Stimulated activated CD4-positive, alpha-beta T cell treated with anti-CD3 and anti-CD28 coated beads, Interleukin-2, amount 100 ng/mL, for 4 hours (primary cell): Measurements from ENCODE around the gene PRICKLE3.

Source experiments
- DNase-seq: peaks from one replicate; pipeline ENCODE4 v3.0.0-alpha.2; 2020; ENCODE audit warnings: low read depth

Gene PRICKLE3, protein sequence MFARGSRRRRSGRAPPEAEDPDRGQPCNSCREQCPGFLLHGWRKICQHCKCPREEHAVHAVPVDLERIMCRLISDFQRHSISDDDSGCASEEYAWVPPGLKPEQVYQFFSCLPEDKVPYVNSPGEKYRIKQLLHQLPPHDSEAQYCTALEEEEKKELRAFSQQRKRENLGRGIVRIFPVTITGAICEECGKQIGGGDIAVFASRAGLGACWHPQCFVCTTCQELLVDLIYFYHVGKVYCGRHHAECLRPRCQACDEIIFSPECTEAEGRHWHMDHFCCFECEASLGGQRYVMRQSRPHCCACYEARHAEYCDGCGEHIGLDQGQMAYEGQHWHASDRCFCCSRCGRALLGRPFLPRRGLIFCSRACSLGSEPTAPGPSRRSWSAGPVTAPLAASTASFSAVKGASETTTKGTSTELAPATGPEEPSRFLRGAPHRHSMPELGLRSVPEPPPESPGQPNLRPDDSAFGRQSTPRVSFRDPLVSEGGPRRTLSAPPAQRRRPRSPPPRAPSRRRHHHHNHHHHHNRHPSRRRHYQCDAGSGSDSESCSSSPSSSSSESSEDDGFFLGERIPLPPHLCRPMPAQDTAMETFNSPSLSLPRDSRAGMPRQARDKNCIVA

DNA sequence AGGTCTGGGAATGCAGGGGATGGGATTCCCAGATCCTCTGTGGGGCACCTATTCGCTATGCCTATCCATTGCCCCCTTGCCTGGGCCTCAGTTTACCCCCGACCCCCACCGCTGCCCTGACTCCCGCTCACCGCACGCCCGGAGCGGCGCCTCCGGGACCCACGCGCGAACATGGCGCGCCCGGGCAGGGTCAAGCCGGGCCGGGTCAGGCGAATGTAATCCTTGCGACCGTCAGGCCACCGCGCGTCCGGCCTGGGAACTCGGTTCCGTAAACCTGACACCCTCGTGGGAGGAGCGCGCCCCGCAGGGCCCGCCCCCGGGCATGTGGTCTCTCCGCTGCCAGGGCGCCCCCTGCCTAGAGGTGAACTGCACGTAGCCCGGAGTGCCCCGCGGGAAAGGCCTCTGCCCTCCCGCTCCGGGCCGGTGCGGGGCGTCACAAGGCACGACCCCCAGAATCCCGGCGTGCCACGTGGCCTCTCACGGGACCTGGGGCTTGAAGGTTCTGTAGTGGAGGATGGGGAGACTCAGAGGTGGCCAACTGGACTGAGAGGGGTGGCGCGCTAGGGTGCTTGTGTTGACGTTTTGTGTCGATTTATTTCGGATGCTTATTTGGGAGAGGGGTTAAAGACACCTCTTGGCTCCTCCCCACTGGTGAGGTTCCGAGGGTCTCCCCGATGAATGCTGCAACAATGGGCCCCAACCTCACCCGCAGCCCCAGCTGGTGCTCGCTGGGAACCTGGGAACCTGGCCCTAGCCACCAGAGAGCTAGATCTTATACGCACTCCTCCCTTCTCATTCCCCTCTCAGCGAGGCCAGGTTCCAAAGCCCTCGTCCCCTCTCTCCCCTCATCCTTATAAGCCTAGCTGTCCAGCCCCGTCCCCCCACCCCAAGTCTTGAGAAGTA lies at the start of gene PRICKLE3:
TSS of gene PRICKLE3 (minus strand) at position 249 of the 903 bp plus-strand sequence. CDS start at position 173, 76 bp downstream.
- DNase-seq, result peak; percentile 60

DNA sequence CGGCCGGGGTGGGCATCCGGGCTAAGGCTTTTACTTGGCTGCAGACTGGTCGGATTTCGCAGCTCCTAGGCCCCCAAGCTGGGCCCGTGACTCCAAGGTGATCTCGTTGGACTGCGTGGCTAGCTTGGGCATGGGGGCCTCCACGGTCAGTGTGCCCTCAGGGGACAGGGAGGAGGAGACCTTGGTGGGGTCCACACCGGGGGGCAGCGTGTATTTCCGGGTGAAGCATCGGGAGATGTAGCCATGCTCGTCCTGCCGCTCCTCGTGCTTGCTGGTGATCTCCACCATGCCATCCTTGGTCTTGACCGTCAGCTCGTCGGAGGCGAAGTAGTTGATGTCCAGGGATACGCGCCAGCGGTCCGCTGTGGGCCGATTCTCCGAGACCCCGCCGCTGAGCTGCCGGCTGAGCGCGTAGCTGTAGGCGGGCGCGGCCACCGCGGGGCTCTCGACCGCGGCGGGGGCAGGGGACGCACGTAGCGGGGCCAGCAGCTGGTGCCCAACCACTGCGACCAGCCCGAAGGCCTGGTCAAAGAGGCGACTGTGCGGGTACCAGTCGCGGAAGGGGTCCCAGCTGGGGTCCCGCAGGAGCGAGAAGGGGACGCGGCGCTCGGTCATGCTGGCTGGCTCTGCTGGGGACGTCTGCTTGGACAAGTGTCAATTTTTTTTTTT lies 47.8 kb upstream of the PRICKLE3 start:
- no peak for DNase-seq

DNA sequence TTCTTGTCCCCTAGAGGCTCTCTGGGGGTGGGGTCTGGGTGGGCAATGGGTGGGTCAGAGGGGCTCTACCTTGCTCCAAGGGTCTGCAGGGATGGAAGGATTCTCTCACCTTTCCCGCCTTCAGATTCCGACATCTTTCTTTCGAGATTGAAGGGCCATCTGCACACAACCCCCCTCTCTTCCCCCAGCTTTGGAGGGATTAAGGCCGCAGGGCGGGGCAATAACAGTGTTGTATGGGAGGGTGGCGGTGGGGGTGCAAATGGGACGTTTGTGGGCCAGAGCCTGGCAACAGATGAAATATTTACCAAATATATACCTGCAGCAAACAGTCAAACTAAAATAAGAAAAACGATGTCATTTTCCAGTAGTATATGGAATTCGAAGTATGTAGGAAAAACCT lies 47.0 kb upstream of the PRICKLE3 start, which contains the start of gene CACNA1F:
TSS of gene CACNA1F (minus strand) at position 165 of the 400 bp plus-strand sequence. CDS start at position 134, 31 bp downstream.
- no peak for DNase-seq

DNA sequence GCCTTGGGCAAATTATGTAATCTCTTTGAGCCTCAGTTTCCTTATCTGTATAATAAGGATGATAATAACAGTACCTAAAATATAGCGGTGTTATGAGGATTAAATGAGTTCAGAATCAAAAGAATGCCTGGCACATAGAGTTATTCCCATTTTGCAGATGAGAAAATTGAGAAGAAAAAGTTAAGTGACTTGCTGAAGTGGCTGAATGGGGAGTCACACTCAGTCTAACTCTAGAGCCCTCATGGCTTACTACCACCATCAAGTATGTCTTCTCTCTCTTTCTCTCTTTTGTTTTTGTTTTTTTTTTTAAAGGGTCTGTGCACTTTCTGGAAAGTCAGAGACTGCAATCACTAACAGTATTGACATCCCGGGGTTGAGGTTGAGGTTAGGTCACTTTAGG lies 46.4 kb upstream of the PRICKLE3 start:
- DNase-seq, result no peak

DNA sequence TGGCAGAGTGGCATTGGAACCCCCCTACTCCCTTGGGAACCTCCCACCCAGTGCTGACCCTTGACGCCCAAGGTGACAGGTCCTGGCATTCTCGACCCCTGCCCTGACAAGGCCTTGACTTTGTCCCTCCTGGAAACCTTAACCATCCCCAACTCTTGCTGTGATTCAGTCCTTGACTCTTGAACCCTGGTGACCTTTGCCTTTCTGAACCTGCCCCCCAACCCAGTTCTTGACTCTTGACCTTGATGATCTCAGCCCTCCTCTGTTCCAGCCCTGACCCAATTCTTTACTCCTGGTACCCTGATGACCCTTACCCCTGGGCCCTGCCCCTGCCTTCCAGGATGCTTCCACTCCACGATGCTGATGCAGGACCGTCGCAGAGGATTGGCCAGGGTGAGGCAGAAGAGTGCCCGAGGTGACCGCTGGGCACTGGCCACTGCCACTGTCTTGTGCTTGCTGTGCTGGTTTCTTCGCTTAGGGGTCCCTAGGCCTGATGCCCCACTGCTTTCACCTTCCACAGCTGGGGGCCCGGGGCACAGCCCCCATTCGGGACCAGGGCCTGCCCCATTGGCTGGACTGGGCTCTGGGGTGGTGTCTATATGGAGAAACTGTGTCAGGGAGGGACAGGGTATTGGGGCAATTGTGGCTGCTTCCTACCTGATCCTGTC lies 45.3 kb upstream of the PRICKLE3 start:
- no peak for DNase-seq

DNA sequence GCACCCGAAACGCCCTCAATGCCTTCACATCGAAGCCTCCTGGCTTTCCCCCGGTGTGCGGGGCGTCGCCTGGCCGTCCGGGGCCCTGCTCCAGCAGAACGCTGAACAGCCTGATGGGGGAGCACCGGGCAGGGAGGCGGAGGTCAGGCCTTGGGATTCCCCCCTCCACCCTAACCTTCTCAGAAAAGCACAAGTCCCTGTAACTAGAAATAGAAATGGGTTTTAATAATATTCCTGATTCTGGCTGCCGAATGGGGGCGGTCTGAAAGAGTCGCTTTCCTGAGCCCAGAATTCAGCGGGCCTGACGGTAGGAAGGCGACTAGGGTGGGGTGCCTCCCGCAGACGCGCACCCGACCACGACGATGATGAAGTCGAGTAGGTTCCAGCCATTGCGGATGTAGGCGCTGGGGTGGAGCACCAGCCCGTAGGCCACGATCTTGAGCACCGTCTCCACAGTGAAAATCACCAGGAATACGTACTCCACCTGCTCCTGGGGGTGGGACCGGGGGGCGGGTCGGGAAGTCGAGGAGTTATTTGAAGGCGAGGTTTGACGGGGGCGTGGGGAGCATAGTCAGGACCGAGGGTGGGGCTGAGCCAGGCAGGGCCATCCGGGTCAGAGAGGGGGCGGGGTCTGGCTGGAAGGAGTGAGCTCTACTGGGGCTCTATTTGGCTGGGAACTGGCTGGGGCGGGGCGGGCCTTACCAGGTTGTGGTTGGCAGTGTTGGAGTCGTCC lies 44.5 kb upstream of the PRICKLE3 start:
- DNase-seq, result peak; percentile 21

DNA sequence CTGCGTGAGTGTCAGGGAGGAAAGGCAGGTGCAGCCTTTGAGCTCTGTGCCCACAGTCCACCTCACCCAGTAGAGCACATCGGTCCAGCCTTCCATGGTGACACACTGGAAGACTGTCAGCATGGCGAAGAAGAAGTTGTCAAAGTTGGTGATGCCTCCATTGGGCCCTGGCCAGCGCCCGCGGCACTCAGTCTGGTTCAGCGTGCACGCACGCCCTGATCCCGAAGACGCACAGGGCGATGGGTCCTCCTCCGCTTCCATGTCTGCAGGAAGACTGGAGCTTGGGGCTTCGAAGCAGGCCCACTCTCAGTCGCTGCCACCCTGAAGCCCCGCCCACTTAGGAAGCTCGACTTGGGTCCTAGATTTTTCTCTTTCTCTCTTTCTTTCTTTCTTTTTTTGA lies 42.0 kb upstream of the PRICKLE3 start:
- DNase-seq, result no peak

DNA sequence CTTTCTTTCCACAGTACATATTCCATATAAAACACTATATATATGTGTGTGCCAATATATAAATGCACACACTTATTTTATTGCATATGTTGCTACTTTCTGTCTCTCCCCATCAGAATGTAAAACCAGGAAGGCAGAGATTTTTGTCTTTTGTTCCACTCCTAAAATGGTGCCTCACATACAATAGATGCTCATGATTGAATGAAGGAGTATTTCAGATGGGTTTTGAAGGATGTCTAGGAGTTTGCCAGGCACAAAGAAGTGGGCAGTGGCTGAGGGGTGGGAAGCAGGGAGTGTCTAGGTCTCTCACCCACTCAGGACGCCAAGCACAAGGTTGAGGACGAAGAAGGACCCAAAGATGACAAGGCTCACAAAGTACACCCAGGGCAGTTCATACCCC lies 41.6 kb upstream of the PRICKLE3 start:
- DNase-seq, result no peak

DNA sequence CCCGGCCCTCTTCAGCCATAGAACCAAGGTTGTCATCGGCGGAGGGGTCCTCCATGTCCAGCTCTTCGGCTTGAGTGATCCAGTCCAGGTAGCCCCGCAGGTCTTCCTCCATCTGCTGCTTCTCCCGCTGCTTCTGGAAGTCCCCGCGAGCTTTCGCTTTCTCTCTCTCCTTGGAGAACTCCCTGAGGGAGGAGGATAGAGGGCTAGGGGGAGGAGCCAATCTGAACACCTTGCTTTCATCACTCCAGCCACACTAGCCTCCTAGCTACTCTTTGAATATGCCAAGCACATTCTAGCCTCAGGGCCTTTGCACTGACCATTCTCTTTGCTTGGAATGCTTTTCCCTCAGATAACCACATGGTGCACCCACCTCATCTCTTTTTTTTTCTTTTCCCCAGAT lies 40.8 kb upstream of the PRICKLE3 start:
- DNase-seq, result no peak

DNA sequence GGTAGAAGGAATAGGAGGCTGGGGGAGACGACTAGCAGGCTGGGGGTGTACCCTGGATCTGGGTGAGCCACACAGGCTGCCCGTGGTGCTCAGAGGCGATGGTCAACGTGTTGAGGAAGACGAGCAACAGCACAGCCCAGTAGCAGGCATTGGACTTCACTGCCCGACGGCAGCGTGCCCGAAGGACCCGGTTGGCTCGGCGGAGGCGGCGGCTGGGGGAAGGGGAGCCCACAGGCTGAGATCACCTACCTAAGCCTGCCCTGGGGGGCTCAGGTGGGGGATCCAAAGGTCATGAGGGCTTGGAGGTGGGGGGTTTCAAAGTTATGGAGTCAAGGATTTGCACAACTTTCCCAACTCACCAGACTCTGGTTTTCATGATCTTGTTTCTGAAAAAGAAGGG lies 39.7 kb upstream of the PRICKLE3 start:
- DNase-seq, result no peak

DNA sequence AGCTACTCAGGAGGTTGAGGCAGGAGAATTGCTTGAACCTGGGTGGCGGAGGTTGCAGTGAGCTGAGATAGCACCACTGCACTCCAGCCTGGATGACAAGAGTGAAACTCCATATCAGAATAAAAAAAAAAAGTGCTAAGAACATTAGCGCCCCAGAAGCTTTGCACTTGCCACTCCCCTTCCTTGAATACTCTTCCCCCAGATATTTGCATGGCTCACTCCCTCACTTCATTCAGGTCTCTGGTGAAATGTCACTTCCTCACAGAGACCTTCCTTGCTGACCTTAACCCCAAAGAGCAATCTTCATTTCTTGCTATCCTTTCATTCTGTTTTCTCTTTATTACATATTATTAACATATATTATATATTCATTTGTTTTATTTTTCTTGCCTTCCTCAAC lies 35.7 kb upstream of the PRICKLE3 start:
- no peak for DNase-seq

DNA sequence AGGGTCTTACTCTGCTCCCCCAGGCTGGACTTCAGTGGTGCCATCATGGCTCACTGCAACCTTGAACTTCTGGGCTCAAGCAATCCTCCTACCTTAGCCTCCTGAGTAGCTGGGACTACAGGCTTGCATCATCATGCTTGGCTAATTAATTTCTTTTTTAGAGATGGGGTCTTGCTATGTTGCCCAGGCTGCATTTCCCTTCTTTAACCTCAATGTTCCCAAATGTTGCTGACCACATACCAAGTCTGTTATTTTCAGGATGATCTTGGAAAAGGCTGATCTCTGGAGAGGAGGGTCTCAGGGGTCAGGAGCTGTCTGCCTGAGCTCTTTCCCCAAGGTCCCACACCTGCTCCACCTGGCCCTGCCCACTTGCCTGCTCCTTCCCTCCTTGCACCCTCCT lies 33.9 kb upstream of the PRICKLE3 start:
- no peak for DNase-seq

DNA sequence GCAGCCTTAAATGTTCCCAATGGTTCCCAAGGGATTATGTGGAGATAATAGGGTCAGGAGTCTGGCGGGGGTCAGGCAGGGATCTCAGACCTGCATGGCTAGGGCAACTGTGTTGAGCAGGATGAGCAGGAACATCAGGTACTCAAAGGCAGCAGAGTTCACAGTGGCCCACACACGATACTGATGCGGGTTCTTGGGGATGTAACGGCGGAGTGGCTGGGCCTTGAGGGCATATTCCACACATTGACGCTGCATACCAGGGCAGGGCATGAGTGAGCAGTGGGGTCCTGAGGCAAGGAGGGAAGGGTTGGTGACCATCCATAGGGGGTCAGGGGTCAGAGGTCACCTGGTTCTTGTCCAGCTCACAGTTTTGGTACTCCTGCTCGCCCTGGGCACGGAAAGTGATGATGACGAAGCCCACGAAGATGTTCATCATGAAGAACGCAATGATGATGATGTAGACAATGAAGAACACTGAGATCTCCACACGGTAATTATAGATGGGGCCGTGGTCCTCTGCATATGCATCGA lies 28.9 kb upstream of the PRICKLE3 start:
- DNase-seq, result no peak

DNA sequence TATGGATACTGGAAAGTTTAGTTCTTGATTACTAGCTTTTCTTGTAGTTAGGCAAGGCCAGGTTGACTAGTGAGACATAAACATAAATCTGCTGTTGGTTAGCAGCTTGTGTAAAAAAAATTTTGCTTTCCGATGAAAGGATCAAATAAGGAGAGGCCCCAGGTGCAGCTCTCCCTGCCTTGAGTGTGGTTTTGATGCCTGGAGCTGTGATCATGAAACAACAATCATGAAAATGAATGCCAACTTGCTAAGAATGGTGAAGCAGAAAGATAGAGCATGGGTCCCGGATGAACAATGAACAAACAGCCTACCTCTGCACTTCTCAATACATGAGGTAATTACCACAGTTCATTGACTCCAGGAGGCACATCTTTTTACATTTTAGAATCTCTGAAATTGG lies 28.2 kb upstream of the PRICKLE3 start:
- no peak for DNase-seq

DNA sequence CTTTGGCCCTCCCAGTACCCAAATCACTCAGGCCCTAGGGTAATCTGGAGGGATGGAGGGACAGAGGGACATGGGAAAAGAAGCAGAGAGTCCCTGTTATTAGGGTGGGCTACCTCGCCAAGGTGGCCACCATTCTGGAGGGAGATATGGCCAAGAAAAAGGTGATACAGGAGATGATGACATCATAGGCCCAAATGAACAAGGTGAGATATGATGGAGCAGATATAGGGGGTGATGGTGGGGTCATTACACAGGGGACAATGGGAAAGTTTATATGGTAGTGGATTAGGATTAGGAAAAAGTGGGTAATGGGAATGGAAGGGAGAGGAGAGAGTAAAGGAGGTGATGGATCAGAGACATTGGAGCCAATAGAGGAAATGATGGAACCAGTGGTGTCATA lies 26.7 kb upstream of the PRICKLE3 start:
- no peak for DNase-seq

DNA sequence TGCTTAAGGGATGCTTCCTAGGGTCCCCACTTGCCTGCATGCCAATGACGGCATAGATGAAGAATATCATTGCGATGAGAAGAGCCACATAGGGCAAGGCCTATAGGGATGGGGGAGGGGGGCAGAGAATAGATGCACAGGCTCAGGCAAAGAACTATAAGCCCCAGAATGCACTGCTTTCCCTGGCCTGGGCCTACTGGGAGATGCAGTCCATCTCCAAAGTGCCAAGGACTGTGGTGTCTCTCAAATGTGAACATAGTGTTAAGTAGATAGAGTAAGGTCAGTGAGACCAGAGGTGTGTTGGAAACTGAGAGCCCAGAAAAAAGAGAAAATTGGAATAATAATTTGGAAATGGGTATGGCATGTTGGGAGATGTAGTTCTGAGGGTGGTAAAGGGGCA lies 26.0 kb upstream of the PRICKLE3 start:
- no peak for DNase-seq

DNA sequence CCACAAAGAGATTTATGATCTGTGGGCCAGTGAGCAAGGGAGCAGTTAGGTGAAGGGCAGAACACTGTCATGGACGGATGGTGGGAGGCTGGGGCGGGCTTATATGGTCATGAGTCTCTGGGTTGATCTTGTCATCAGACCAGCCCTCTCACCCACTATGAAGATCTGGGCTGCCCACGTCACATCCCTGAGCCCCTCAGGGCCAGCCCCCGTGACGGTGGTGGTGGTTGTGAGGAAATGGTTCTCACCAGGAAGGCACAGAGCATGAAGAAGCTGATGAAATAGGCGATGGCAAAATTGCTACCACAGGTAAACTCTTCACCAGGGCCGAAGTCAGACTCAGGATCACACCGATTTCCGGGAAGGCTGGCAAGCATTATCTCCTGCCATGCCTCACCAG lies 24.9 kb upstream of the PRICKLE3 start:
- DNase-seq, result no peak

DNA sequence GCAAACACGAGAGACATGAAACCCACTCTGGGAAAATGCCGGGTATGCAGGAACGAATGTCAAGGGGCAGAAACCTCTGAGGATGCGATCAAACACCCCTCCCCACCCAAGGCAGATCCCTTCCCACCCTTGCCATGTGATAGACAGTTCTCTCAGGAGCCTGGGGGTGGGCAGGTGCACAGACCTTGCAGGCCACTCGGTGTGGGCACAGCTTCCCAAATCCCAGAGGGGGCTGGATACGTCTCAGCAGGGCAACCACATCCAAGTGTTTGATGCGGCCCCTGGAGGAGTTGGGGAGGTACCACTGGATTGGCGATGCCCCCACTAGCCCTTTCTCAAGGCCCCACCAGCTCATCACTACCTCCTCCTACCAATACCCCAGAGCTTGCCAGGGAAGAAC lies 24.2 kb upstream of the PRICKLE3 start:
- DNase-seq, result no peak

DNA sequence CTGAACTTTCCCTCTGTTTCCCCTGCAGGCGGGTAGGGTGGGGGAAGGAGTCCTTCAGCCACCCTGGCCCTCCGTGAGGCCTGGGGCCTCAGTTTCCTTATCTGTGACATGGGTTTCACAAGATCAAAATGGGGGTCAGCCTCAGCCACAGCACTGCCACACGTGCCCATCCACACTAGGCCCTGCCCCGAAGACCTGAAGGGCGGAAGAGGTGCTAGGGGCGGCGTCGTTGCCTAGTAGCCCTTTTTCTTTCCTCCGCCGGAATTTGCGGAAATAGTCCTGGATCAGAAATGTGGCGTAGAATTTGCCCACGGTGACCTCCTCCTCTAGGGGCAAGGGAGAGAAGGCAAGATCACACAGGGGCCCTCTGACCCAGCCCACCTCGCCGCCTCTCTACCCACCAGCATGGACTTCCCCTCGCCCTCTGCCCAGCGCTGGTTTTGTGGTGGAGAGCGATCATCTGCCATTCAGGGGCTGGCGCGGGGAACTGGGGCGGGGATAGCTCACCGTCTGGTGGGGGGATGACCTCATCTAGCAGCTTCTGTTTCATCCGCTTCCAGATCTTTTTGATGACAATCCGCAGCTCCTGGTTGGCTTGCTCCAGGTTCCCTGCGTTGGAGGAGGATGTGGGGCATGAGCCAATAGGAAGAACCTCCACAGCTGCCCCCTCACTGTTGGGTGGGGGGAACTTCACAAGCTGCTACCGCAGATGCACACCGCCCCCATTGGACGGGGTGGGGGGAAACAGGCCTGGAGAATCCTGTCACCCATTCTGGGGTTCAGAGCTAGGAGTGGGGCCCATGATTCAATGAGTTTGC lies 23.5 kb upstream of the PRICKLE3 start:
- DNase-seq, result no peak

DNA sequence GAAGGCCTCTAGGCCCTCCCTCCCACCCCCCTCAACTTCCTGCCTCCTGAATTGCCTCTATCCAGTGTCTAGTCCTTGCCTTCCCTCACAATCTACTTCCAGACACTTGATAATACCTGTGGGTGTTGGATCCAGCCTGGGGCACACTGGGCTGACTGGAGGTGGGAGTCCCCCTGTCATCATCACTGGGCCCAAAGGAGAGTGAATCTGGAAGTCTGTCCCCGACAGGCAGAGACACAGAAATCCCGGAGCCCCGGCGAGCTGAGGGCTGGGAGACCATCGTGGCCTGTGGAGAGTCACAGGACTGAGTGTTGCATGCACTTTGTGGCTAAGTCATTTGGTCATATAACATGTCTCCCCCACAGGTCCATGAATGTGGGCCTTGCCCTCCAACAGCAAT lies 22.2 kb upstream of the PRICKLE3 start:
- no peak for DNase-seq
